ENCODE results near the gene TRDMT1. TPM values are rescaled to one million over a fixed set of nuclear protein-coding genes. Genes with fewer than 3 reads are reported as not detected.

Gene TRDMT1
- total RNA-seq, 2 experiments from 2014 or later = 10.4 to 12.2 TPM

- Histone ChIP-seq H3K36me3 (ENCODE audit: insufficient read depth, low read length) (no peaks in the 10 kb centered on the region), H3K79me2 (ENCODE audit: insufficient read depth, low read depth, low read length) (no peaks in the 10 kb centered on the region), H2AFZ (ENCODE audit: low read length) (no peak overlapping the region), H3K4me3 (ENCODE audit: low read depth, low read length, poor library complexity, severe bottlenecking) (no peak overlapping the region), H3K9me2 (ENCODE audit: insufficient read depth, low read length) (no peaks in the 10 kb centered on the region), H3K9me3 (ENCODE audit: low read length) (no peaks in the 10 kb centered on the region), H3K27ac (ENCODE audit: low read depth, low read length, poor library complexity, severe bottlenecking) (no peak overlapping the region), H3K4me2 (ENCODE audit: low read length) (no peak overlapping the region), H4K20me1 (ENCODE audit: insufficient read depth, low read length) (no peaks in the 10 kb centered on the region), H3K4me1 (ENCODE audit: insufficient read depth, low read length, poor library complexity, severe bottlenecking) (no peaks in the 10 kb centered on the region)
- no TSS peak for BruUV-seq (replicated peaks)
- intact Hi-C loops (cut with micrococcal nuclease; ENCODE audit: unreplicated experiment) = no loop called here
- POLR2A ChIA-PET = interaction anchor here (0.5 to 0.6 kb wide), 2 partner anchors 421 to 739 kb away, joined by 3 read pairs; no protein-coding TSS in a partner anchor
- CTCF ChIA-PET (ENCODE audit: unreplicated experiment) = no interaction called here
- TF ChIP-seq EZH2phosphoT487 (IDR thresholded peaks at IDR 0.05; ENCODE audit: borderline replicate concordance, low read depth, low read length) (no peak), CTCF (conservative IDR thresholded peaks at IDR 0.05; ENCODE audit: low read length) (no peak)
- no peak for DNase-seq (ENCODE audit: low spot score)
Measured at GRCh38 chr10:17215782-17216122, 14.3 kb upstream of the TRDMT1 start.

GRCh38 chr10:17214971-17215781 lies 13.7 kb upstream of the TRDMT1 start:
- no TSS peak for BruUV-seq (replicated peaks)
- Histone ChIP-seq H3K9me2 (ENCODE audit: insufficient read depth, low read length) (no peaks in the 10 kb centered on the region), H3K9me3 (ENCODE audit: low read length) (no peaks in the 10 kb centered on the region), H4K20me1 (ENCODE audit: insufficient read depth, low read length) (no peaks in the 10 kb centered on the region), H3K4me3 (ENCODE audit: low read depth, low read length, poor library complexity, severe bottlenecking) (no peak overlapping the region), H3K27ac (ENCODE audit: low read depth, low read length, poor library complexity, severe bottlenecking) (no peak overlapping the region), H3K4me1 (ENCODE audit: insufficient read depth, low read length, poor library complexity, severe bottlenecking) (no peaks in the 10 kb centered on the region), H3K36me3 (ENCODE audit: insufficient read depth, low read length) (no peaks in the 10 kb centered on the region), H3K79me2 (ENCODE audit: insufficient read depth, low read depth, low read length) (no peaks in the 10 kb centered on the region), H2AFZ (ENCODE audit: low read length) (no peak overlapping the region), H3K4me2 (ENCODE audit: low read length) (no peak overlapping the region)
- no peak for DNase-seq (ENCODE audit: low spot score)
- no peak for TF ChIP-seq CTCF (conservative IDR thresholded peaks at IDR 0.05; ENCODE audit: low read length)
- TF ChIP-seq EZH2phosphoT487 (IDR thresholded peaks at IDR 0.05; ENCODE audit: borderline replicate concordance, low read depth, low read length) = no peak
- ChIA-PET CTCF (ENCODE audit: unreplicated experiment) (no interaction called here), POLR2A (interaction anchor here (0.5 to 0.6 kb wide), 2 partner anchors 421 to 739 kb away, joined by 3 read pairs; no protein-coding TSS in a partner anchor)
- intact Hi-C loops (cut with micrococcal nuclease; ENCODE audit: unreplicated experiment) = no loop called here

GRCh38 chr10:17214526-17214925 lies 13.1 kb upstream of the TRDMT1 start:
- no peak overlapping the region for H2AFZ ChIP-seq (ENCODE audit: low read length)
- no peak for DNase-seq (ENCODE audit: low spot score)
- no peak overlapping the region for H3K4me2 ChIP-seq (ENCODE audit: low read length)
- no TSS peak for BruUV-seq (replicated peaks)
- H3K36me3 ChIP-seq (ENCODE audit: insufficient read depth, low read length) = no peaks in the 10 kb centered on the region
- H3K4me1 ChIP-seq (ENCODE audit: insufficient read depth, low read length, poor library complexity, severe bottlenecking) = no peaks in the 10 kb centered on the region
- H3K79me2 ChIP-seq (ENCODE audit: insufficient read depth, low read depth, low read length) = no peaks in the 10 kb centered on the region
- POLR2A ChIA-PET = no interaction called here
- CTCF ChIA-PET (ENCODE audit: unreplicated experiment) = no interaction called here
- H3K9me3 ChIP-seq (ENCODE audit: low read length) = no peaks in the 10 kb centered on the region
- H3K9me2 ChIP-seq (ENCODE audit: insufficient read depth, low read length) = no peaks in the 10 kb centered on the region
- intact Hi-C loops (cut with micrococcal nuclease; ENCODE audit: unreplicated experiment) = no loop called here
- H3K4me3 ChIP-seq (ENCODE audit: low read depth, low read length, poor library complexity, severe bottlenecking) = no peak overlapping the region
- no peaks in the 10 kb centered on the region for H4K20me1 ChIP-seq (ENCODE audit: insufficient read depth, low read length)
- TF ChIP-seq CTCF (conservative IDR thresholded peaks at IDR 0.05; ENCODE audit: low read length) (no peak), EZH2phosphoT487 (IDR thresholded peaks at IDR 0.05; ENCODE audit: borderline replicate concordance, low read depth, low read length) (no peak)
- H3K27ac ChIP-seq (ENCODE audit: low read depth, low read length, poor library complexity, severe bottlenecking) = no peak overlapping the region
